HEK293T (cell line): ENCODE results near the gene MBNL2.

ENCODE experiments used
- CTCF ChIA-PET: fragments of 350-600 bp; formaldehyde crosslinking; extraction: SDS; loops from one replicate; lab custom pipeline; 2021; ENCODE audit warnings: antibody characterized with exemption, inconsistent platforms; lab: Yijun Ruan, JAX
- POLR2A ChIA-PET: fragments of 350-600 bp; formaldehyde crosslinking; extraction: SDS; loops from one replicate; lab custom pipeline; 2020; ENCODE audit warnings: antibody characterized with exemption, inconsistent platforms; lab: Yijun Ruan, JAX
- DNase-seq: peaks from one replicate; pipeline ENCODE4 v3.0.0; 2012; ENCODE audit warnings: mixed read lengths; ENCODE audit errors: extremely low spot score
- ARNT ChIP-seq: fragments of 450-650 bp; IDR thresholded peaks from 2 replicates; pipeline ENCODE4 v1.6.1; 2017; ENCODE audit warnings: mild to moderate bottlenecking
- BHLHE40 ChIP-seq: fragments of 450-650 bp; IDR thresholded peaks from 2 replicates; pipeline ENCODE4 v1.6.1; 2016; ENCODE audit warnings: mild to moderate bottlenecking, moderate library complexity, borderline replicate concordance
- CTBP1 ChIP-seq: fragments of 450-650 bp; IDR thresholded peaks from 2 replicates; pipeline ENCODE4 v1.6.1; 2016; ENCODE audit warnings: borderline replicate concordance
- ELF4 ChIP-seq: fragments of 450-650 bp; IDR thresholded peaks from 2 replicates; pipeline ENCODE4 v1.6.1; 2017; ENCODE audit warnings: antibody characterized with exemption
- FOXA1 ChIP-seq: fragments of 450-650 bp; IDR thresholded peaks from 2 replicates; pipeline ENCODE4 v1.6.1; 2016; ENCODE audit warnings: mild to moderate bottlenecking
- FOXK2 ChIP-seq: fragments of 450-650 bp; IDR thresholded peaks from 2 replicates; pipeline ENCODE4 v1.6.1; 2016; ENCODE audit warnings: mild to moderate bottlenecking
- FOXM1 ChIP-seq: fragments of 450-650 bp; IDR thresholded peaks from 2 replicates; pipeline ENCODE4 v1.6.1; 2017; ENCODE audit warnings: mild to moderate bottlenecking, borderline replicate concordance
- HDGF ChIP-seq: fragments of 450-650 bp; IDR thresholded peaks from 2 replicates; pipeline ENCODE4 v1.6.1; 2017; ENCODE audit warnings: antibody characterized with exemption, borderline replicate concordance
- L3MBTL2 ChIP-seq: fragments of 450-650 bp; conservative IDR thresholded peaks from 2 replicates; pipeline ENCODE4 v1.6.1; 2016; ENCODE audit warnings: mild to moderate bottlenecking
- LEF1 ChIP-seq: fragments of 450-650 bp; IDR thresholded peaks from 2 replicates; pipeline ENCODE4 v1.6.1; 2017; ENCODE audit warnings: mild to moderate bottlenecking, borderline replicate concordance
- NFRKB ChIP-seq: fragments of 450-650 bp; IDR thresholded peaks from 2 replicates; pipeline ENCODE4 v1.6.1; 2016; ENCODE audit warnings: mild to moderate bottlenecking, moderate library complexity
- PKNOX1 ChIP-seq: fragments of 450-650 bp; IDR thresholded peaks from 2 replicates; pipeline ENCODE4 v1.6.1; 2016
- SP1 ChIP-seq: fragments of 450-650 bp; IDR thresholded peaks from 2 replicates; pipeline ENCODE4 v1.6.1; 2017
- SUZ12 ChIP-seq: fragments of 450-650 bp; IDR thresholded peaks from 2 replicates; pipeline ENCODE4 v1.6.1; 2016; ENCODE audit warnings: mild to moderate bottlenecking
- TARDBP ChIP-seq: fragments of 450-650 bp; IDR thresholded peaks from 2 replicates; pipeline ENCODE4 v1.6.1; 2016
- ZNF384 ChIP-seq: fragments of 450-650 bp; IDR thresholded peaks from 2 replicates; pipeline ENCODE4 v1.6.1; 2016

MBNL2 gene

GRCh38 chr13:97321616-97322321 lies 99.6 kb downstream of the MBNL2 start:
- DNase-seq, result no peak
- CTCF ChIA-PET, result no interaction called here
- TF ChIP-seq FOXM1, result no peak
- TF ChIP-seq ELF4, result no peak
- TF ChIP-seq SP1, result no peak
- TF ChIP-seq BHLHE40, result no peak
- TF ChIP-seq ARNT, result no peak
- TF ChIP-seq FOXA1, result no peak
- no peak for TF ChIP-seq FOXK2
- no peak for TF ChIP-seq PKNOX1
- TF ChIP-seq CTBP1, result no peak
- TF ChIP-seq SUZ12, result no peak
- TF ChIP-seq L3MBTL2, result no peak
- no peak for TF ChIP-seq HDGF
- POLR2A ChIA-PET, result no interaction called here

DNA sequence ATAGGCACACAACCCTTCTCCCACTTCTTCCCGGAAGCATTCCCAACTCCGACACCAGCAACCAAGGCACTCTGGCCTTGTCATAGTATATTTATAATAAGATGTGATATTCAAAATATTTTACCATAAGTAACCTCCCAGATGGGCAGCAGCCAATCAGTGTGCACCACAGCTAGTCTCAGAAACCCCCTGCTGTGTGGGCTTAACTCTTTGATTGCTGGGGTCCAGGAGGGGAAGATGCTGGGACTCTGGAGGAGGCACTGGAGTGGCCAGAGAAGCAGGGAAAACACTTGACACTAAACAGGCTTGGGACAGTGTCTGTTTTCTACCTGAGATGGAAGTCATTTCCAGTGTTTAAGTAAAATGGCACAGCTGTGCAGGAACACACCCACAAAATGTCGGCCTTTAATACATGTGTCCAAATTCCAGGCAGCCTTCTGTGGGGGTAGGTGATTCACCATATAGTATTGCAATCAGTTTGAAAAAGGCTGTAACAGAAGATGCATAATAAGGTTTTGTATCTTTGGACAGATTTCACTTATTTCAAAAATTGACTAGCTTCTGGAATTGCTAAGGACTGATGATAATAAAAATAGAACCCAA lies 100.7 kb downstream of the MBNL2 start:
- no peak for DNase-seq
- TF ChIP-seq HDGF (no peak), ZNF384 (no peak), CTBP1 (no peak), SUZ12 (no peak), FOXA1 (no peak), TARDBP (no peak), NFRKB (no peak), BHLHE40 (no peak), L3MBTL2 (no peak), FOXM1 (no peak), ARNT (no peak), ELF4 (no peak)
- CTCF ChIA-PET, result no interaction called here
- POLR2A ChIA-PET, result no interaction called here

DNA sequence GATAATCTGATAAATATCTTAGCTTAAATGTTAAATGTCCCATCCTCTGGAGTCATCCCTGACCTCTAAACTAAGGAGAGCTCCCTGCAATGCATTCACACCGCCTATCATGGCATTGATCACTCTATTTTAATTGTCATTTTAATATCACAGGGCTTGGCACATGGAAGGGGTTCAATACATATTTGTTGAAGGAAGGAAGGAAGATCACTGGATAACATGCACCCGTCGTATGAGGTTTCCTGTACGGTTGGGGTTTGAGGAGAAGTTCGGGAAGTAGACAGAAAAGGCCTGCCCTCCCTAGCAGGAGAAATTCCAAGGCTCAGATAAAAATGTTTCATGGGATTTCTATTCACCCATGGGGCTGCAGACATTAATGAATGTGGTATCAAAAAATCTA lies 102.0 kb downstream of the MBNL2 start:
- ChIA-PET POLR2A (no interaction called here), CTCF (no interaction called here)
- no peak for TF ChIP-seq TARDBP
- no peak for TF ChIP-seq BHLHE40
- DNase-seq, result no peak

- DNase-seq, result no peak
- TF ChIP-seq BHLHE40 (no peak), FOXA1 (no peak), FOXK2 (no peak), ELF4 (no peak), LEF1 (no peak)
- ChIA-PET CTCF (no interaction called here), POLR2A (no interaction called here)
Measured at GRCh38 chr13:97325738-97326137, 103.6 kb downstream of the MBNL2 start.

GRCh38 chr13:97327086-97327485 lies 105.0 kb downstream of the MBNL2 start:
- TF ChIP-seq PKNOX1 (no peak), NFRKB (no peak), SUZ12 (no peak), ARNT (no peak), TARDBP (no peak), FOXK2 (no peak), FOXM1 (no peak), ELF4 (no peak), LEF1 (no peak), L3MBTL2 (no peak), ZNF384 (no peak), SP1 (no peak), BHLHE40 (no peak), FOXA1 (no peak), HDGF (no peak), CTBP1 (no peak)
- CTCF ChIA-PET, result no interaction called here
- POLR2A ChIA-PET, result no interaction called here
- DNase-seq, result no peak

GRCh38 chr13:97327506-97328221 lies 105.5 kb downstream of the MBNL2 start:
- POLR2A ChIA-PET, result no interaction called here
- CTCF ChIA-PET, result no interaction called here
- TF ChIP-seq SP1 (no peak), ARNT (no peak), ZNF384 (no peak), ELF4 (no peak), FOXM1 (no peak), FOXK2 (no peak), L3MBTL2 (no peak), TARDBP (no peak), LEF1 (no peak)
- DNase-seq, result no peak
